GM19043 (cell line): ENCODE measurements around the gene SEPTIN10.

Experiments used
- ATAC-seq: cut with Tn5 transposase; IDR thresholded peaks from one replicate; pipeline ENCODE4 v1.9.1; 2021; ENCODE audit warnings: low read depth; ENCODE audit not compliant: unreplicated experiment

The SEPTIN10 gene

GRCh38 chr2:109501461-109501860 lies 112.3 kb downstream of the SEPTIN10 start:
- ATAC-seq = no peak

- ATAC-seq = no peak
Observed at GRCh38 chr2:109500910-109501309, 112.9 kb downstream of the SEPTIN10 start.

GRCh38 chr2:109499566-109499965 lies 114.2 kb downstream of the SEPTIN10 start:
- no peak for ATAC-seq

- ATAC-seq = no peak
Observed at GRCh38 chr2:109498906-109499305, 114.9 kb downstream of the SEPTIN10 start.

GRCh38 chr2:109497911-109498870 lies 115.6 kb downstream of the SEPTIN10 start:
- ATAC-seq = no peak

- ATAC-seq = no peak
Observed at GRCh38 chr2:109497463-109497862, 116.3 kb downstream of the SEPTIN10 start.

- ATAC-seq = no peak
Observed at GRCh38 chr2:109494351-109494750, 119.4 kb downstream of the SEPTIN10 start.

GRCh38 chr2:109493176-109493935 lies 120.4 kb downstream of the SEPTIN10 start:
- ATAC-seq = no peak
